Stimulated activated CD8-positive, alpha-beta memory T cell treated with anti-CD3 and anti-CD28 coated beads, Interleukin-4, amount 100 ng/mL, for 1 hour (primary cell): ENCODE measurements around the gene DSG3.
"Not testable (repeated sequence)": the region's sequence is repeated elsewhere in the genome, so short reads cannot be mapped to it uniquely, and the experiment has no call there.

ENCODE experiments used
- DNase-seq, 2 donors: peaks; one replicate each; pipeline ENCODE4 v3.0.0-alpha.2; 2020; ENCODE audit warnings: low read depth in 2 of 2, low spot score in 1 of 2

Gene DSG3

DNA sequence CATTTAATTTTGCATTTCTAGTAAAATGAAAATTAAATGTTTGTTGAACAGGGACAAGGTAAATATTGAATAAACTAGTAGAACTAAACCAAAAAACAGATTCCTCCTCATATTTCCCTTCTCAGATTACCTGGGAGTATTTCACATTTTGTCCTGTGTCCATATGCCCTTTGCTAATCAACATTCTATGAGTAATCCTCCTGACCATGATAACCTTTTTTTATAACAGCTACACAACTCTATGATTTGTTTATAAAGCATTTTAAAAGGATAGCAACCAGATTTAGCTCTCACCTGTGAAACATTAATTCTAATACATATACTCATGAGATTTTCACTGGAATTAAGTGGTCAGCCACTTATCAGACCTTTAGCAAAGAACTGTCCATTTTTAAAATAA, 43.3 kb downstream of the DSG3 start:
- DNase-seq, result no peak

DNA sequence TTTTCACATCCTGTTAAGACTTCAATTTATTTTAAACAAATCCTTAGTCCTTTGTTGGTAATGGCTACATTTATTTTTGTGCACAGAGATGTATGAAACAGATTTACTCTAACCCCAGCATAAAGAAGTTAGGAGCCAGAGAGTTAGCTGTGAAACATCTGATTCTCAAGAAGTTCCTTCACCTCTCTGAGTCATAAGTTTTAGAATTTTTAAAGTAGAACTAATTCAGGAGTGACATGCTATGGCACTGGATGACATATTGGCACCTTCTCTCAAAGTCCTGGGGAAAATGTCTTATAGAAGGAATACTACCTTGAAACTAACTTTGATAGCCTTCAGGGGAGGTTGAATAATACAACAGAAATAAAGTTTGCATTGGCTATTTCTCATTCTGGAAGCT, 44.0 kb downstream of the DSG3 start:
- no peak for DNase-seq

DNA sequence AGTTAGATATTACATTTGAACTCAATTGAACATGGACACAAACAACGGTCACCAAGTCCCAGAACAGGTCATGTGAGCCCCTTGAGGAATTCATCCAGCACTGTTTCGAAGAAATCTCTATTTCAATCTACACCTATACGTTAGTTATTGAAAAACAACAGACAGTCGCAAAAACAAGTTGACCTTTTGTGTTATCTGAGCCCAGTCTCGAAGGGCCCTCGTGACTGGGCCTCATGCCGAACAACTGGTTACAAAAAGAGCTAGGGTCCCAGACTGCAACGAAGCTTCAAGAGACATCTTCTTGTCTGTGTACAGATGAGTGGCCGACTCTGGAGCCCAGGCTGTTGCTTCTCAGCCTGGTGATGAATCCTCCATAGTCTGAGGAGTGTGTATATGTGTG, 45.1 kb downstream of the DSG3 start:
- DNase-seq, result no peak

DNA sequence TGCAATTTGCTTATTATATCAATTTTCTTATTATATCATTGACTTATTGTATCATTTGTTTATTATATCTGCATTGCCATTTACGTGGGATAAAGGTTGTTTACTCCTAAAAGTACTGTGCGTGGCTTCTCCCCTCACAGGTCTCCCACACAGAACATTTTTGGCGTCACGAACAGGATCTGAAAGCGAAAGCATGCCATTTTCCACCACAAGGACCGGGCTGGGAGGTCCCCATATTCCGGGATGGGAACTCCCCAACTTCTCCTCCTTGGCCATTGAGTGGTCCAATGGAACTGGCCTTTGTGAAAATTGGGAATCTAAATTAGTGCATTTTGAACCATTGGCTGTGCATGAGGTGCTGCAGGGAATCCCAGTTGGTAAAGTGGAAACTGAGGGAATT, 45.6 kb downstream of the DSG3 start:
- no peak for DNase-seq

DNA sequence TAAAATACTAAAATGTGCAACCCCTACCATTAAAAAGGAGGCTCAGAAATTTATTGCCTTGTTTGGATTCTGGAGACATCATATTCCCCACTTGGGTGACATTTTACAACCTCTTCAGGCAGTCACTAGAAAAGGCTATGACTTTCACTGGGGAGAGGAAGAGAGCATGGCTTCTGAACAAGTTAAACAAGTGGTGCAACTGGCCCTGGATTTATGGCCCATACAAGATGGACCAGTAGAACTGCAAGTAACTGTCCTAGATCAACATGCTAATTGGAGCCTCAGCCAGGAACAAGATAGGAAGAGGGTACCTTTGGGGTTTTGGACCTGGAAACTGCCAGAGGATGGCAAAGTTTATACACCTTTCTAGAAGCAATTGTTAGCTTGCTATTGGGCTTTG, 46.4 kb downstream of the DSG3 start:
- no peak for DNase-seq

DNA sequence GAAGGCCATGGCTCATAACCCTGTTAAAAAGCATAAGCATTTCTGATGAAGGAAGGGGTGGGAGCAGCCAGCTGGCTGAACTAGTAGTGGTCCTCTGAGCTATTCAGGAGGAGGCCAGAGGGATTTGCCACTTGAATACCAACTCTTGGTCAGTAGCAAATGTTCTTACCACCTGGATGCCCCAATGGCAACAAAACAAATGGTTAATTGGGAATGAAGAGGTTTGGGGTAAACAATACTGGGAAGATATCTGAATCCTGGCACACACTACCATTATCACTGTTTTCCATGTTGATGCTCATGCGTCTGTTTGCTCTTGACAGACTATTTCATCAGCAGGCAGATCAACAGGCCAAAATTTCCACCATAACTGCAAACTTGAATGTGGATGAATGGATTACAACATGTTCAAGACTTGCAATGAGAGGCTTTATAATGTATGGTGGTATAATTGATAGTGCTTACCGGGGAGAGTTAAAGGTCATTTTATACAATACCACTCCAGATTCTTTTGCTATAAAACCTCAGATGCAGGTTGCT, 47.2 kb downstream of the DSG3 start:
- DNase-seq, result not testable (repeated sequence)

DNA sequence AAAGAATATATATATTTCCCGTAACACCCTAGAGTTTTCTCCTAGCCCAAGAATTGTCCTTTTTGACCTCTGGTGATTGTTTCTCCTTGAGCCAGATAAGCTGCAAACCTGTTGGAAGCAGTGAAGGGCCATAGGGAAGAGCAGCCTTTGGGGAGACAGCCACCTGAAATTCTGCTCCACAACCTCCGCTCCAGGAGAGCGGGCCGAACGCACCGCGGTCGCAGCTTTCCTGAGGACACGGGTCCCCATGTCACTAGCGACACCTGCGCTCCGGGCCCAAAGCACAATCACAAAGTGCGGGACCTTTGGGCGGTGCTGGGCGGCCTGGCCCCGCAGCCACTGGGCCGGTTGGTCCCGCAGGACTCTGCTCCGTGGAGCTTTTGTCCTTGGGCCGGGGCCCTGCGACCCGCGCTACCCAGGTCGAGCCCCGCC, 49.9 kb downstream of the DSG3 start:
- no peak for DNase-seq

DNA sequence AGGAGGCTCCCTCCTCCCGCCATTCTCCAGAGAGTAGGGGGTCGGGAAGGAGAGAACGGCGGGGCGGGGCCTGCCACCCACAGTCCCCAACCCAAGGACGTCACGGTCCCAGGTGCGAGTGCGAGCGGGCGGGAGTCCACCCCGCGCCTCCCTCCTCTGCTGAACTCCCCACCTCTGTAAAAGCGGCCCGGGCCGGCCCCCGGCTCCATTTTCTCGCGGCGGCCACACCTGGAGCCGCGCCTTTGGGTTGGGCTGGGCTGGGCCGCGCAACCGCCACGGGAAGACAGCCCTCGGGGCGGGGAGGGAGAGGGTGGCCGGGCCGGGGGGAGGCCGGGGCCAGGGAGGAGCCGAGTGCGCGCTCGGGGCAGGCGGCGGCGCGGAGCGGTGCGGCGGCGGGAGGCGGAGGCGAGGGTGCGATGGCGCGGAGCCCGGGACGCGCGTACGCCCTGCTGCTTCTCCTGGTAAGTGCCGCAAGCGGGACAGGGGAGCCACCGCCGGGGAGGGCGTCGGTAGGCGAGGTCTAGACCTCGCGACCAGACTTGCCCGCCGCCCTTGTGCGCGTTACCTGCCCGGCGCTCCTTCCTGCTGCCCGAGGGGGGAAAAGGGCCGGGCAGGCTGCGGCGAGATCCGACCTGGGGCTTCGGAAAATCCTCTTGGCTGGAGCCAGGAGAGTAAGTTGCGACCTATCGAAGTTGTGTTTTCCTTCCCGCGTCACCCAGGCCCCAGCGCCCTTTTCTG, 50.5 kb downstream of the DSG3 start, which contains the start of gene DSG2:
DSG2 (plus strand) TSS at position 342 of the 738 bp plus-strand sequence; CDS start at position 417, 75 bp downstream.
- DNase-seq, result no peak

DNA sequence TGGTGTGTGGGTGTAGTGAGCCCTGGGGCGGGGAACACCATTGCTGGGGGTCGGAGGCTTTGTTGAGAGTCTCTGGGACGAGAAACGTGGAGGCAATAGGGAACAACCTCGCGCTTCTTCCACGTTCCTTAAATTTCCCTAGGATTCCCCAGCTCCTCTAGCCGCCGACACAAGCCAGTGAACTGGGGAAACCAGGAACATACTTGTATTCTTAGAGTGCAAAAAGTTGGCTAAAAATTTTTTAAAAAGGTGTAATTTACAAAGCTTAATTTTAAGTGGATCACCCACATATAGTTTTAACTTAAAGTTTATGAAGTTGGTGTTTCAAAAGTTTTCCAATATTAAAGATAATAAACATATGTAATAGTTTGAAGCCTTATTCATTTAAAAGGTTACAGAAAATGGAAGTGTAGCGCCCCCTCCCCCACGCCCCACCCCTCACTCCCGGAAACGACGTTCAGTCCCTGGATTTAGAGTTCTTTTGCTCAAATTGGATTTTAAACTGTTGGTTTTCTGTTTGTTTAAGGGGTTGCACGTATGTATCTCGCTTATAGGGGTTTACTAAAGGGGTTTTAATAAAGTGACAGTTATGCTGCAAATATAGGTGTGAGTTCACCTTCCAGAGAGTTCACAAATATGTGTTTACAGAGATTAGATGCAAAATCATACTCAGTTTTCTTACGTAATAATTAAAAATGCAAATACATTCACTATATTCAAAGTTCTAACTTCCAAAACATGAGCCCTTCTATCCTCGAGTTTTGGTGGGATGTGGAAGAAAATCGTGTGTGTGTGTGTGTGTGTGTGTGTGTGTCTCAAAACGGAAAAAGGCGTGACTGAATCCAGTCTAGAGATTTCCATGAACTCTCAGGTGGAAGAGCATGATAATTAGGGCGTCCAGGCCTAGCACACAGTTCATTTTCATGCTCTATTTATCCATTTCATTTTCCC, 51.3 kb downstream of the DSG3 start:
- DNase-seq, result no peak

DNA sequence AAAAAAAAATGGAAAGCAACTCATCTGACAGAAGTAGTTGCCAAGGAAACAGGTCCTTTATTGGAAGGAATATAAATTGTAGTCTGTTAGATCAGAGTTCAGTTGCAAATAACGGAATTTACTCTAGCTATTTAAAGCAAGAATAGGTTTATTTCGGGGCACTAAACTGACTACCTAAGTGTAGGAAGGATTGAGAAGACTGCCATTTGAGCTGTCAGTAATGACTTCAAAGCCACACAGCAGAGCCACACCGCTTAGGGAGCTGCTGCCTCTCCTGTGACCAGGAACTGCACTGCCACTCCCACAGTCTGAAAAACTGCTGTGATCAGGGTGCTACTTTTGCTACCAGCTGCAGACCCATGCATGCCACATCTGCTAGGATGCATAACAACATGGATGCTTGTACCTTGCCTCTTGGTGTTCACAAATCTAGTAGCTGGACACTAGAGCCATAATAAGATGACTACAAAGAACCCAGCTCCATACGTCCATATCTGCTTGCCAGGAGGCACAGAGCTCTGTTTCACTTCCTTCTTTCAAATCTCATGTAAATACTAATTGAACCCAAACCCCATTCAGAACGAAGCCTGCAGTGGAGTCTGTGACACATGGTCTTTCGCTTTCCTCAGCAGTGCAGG, 52.6 kb downstream of the DSG3 start:
- DNase-seq, result no peak

DNA sequence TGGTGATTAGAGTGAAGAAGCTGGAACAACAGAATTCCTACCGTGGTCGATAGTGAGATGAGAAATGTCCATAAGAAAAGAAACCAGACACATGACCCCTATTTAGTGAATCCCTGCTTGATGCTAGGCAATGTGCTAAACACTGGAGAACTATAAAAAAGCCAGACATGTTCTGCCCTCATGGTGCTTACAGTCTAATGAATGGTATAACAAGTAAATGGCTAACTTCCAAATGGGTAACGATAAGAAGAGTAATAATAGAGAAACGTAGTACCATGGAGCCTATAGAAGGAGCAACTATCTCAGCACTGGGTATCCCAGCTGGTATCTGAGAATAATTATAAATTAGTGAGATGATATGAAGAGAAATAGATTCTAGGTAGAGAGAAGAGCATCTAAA, 55.5 kb downstream of the DSG3 start:
- DNase-seq, result no peak

DNA sequence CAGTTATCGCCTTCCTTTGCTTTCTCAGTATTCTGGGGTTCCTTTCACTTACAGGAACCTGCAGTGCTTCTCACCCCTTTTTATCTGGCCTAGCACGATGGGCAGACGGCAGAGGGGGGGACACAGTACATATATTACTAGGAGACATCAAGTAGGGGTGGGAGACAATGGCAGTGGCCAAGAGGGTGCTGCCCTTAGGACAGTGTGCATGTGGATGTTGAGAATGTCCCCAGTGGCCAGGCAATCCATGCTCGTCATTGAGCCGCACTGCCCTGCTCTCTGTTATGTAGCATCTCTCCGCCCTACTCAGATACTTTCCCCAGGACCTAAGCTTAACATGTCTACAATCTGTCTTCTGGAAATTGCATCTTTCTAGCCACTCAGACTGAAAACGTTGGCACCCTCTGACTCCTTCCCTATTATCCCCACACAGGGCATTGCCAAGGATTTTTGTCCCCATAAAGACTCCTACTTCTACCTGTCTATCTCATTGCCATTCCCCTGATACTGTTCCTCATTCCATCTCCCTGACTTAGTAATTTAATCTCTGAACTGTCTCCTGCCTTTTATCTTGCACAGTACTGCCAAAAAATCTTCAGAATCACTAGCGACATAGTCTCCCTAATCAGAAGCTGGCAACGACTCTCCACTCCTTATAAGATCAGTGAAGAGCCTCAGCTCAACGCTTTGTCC, 57.1 kb downstream of the DSG3 start:
- DNase-seq, result no peak

DNA sequence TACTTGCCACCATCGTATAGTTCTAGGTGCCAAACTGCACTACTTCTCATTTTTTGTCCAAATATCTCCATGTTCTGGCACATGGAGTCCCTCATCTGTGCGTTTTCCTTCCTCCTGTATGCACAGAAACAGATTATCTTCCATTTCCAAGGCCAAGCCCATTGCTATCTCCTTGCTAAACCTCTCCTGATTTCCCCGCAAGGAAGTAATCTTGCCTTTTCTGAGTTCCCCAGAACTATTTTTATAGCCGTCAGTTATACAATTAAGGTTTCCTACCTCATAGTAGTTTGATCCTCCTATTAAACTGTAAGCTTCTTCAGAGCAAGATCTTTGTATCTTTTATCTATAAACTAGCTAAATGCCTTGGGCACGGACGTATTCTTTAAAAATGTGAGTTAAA, 57.6 kb downstream of the DSG3 start:
- DNase-seq, result no peak

DNA sequence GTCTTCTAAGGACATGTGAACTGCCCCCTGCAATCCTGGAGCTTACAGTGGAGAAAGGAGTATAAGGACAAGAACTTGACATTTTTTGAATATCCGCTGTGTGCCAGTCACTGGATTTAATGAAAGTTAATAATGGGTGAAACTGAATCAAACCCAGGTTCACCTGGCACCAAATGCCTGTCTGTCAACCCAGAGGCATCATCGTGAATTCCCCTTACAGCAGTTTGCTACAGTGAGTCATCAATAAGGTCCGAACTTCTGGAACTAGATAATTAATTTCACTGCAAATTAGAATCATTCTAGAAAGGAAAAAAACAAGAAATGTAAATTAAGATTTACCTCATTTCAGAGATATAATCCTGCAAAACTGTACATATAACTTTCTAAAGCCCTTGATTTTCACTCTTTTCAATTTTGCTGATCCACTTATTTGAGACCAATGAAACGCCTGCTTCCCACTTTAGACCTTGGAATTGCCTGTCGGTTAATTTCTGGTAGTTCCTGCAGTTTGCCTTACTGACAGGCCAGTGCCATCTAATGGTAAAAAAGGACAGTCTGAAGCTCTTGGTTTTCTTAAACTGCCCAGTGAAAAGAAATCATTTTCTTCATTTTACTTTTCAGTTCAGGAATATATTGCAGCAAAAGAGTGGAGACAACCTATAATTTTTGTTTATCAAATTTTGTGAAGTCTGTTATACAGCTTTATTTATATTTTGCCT, 58.6 kb downstream of the DSG3 start:
- no peak for DNase-seq

DNA sequence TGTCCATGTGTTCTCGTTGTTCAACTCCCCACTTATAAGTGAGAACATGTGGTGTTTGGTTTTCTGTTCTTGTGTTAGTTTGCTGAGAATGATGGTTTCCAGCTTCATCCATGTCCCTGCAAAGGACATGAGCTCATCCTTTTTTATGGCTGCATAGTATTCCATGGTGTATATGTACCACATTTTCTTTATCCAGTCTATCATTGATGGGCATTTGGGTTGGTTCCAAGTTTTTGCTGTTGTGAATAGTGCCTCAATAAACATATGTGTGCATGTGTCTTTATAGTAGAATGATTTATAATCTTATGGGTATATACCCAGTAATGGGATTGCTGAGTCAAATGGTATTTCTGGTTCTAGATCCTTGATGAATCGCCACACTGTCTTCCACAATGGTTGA, 59.6 kb downstream of the DSG3 start:
- DNase-seq, result not testable (repeated sequence)

DNA sequence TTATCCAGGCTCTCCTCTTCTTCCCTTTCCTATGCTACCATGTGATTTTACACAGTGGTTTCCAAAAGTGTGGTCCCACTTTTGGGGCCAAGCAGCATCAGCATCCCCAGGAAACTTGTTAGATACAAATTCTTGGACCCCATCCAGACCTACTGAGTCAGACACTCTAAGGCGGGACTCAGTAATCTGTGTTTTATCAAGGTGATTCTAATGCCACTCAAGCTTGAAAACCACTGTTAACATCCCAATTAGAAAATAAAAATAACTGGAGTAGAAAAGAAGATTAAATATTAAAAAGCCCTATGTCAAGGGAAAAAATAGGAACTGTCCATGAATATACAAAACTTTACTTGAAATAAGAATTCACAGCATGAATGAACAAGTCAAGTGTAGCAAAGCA, 61.2 kb downstream of the DSG3 start:
- DNase-seq, result no peak

DNA sequence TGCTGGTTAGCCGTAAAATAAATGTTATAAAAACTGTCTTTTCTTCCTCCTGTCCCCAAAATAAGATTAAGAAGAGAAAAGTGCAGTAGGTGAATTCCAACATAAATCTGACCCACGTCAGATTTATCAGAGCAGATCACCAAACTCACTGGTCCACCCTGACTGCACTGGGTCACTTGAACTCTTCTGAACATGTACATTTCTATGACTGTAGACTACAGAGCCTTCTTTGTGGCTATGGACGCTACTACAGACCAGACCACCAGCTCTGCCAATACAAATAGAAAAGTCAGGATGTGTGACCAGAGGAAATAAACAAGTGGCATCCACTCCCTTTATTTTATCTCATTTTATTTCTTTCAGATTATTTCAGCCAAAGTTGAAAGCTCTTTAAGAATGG, 62.0 kb downstream of the DSG3 start:
- no peak for DNase-seq

DNA sequence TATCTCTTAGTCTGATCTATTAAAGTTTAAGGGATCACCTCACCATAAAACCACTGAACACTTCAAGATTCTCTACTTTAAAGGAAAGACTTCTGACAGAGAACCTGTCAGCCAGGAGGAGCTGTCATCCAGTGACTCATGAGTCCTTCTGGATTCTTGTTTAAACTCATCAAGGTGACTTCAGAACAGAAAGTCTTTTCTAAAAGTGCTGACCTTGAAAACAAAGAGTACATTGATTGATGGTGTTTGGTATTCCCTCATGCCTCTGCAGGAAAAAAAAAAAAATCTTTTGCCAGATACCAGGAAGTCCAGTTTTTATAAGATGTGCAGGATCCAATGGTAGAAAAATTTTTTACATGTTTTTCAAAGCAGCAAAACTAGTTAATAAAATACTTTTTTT, 62.8 kb downstream of the DSG3 start:
- no peak for DNase-seq

DNA sequence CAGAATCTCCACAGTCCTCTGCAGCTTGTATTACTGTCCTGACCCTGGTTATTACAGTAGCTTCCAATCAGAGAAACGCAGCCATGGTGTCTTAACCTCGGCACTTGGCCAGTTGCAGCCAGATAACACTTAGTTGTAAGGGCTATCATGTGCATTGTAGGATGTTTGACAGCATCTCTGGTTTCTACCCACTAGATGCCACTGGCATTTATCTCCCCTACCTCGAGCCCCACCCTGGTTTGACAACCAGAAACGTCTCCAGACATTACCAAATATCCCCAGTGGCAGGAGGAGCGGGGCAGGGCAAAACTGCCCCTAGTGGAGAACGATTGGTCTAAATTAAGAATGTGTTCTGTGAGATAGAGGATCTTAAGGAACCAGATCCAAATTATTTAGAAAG, 63.6 kb downstream of the DSG3 start:
- no peak for DNase-seq

DNA sequence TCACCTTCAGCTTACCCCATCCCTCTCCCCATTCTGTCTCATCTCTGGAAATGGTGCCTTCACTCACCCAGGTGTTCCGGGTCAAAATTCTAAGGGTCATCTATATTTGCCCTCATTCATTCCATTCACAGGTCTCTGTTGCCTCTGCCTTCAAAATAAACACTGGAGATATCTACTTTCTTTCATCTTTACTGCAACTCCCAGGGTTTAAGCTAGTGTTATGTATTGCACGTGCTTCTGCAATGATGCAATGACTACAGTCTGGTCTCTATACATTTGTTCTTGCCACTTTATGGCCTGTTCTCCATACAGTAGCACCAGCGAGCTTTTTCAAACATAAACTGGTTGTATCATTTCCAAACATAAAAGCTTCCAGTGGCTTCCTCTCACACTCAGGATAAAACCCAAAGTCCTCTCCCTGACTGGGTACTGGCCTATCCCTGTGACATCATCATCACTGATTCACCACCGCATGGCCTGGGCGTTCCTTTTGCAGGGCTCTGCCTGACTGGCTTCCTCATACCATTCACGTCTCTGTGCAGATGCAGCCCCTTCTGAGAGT, 64.7 kb downstream of the DSG3 start:
- no peak for DNase-seq
